Left cardiac atrium (tissue), 4 donors: ENCODE data around the gene HES1. TPM values are rescaled to one million over a fixed set of nuclear protein-coding genes. Genes with fewer than 3 reads are reported as not detected.
"Not testable (repeated sequence)": the region's sequence is repeated elsewhere in the genome, so short reads cannot be mapped to it uniquely, and the experiment has no call there.

Experiments
- ATAC-seq, 2 donors: fragments of 200-7000 bp; cut with Tn5 transposase; one replicate each; pipeline ENCODE4 v1.9.1; 2020; ENCODE audit warnings: mild to moderate bottlenecking in 2 of 2, moderate library complexity in 2 of 2
- DNase-seq: peaks from one replicate; pipeline ENCODE4 v3.0.0-alpha.2; 2020
- intact Hi-C, 2 donors: fragments of 100-400 bp; cut with DNase I; formaldehyde crosslinking; loops; one replicate each; pipeline versions ENCODE4 v1.14.1 to v1.15.1; 2022 to 2023
- total RNA-seq, 2 donors: library from RNA; stranded (reverse); fragmentation: NEBNext Ultra II Directional; extraction: Animal tissue kit (Norgen Biotek cat#: 25700); gene quantifications; one replicate each; pipeline ENCODE4 v1.2.1, GENCODE V29; 2021
- donor health status: DM: no; HTN: yes; CAD: no.
- donor health status: DM: no; HTN: yes; CAD: no; lungs with severe emphysema.
- donor health status: DM: yes; HTN: yes; CAD: no.
- donor health status: Dilated cardiomyopathy.

HES1 gene
- total RNA-seq, 2 donors from 2014 or later, result 13.2 to 60.5 TPM

GRCh38 chr3:194137008-194137505 lies 1.1 kb downstream of the HES1 start:
- ATAC-seq (peak; percentile 0 to 1), DNase-seq (peak; percentile 73)
- intact Hi-C loops, result loop anchor here (2.0 to 10.0 kb wide), 7 partner anchors 130 to 355 kb away; no protein-coding TSS in a partner anchor

- intact Hi-C loops, result loop anchor here (2.0 to 10.0 kb wide), 7 partner anchors 130 to 355 kb away; no protein-coding TSS in a partner anchor
These were observed 1.8 kb downstream of the HES1 start for GRCh38 chr3:194137506-194138474.

GRCh38 chr3:194138732-194139070 lies 2.8 kb downstream of the HES1 start:
- intact Hi-C loops, result loop anchor here (5.0 to 10.0 kb wide), 5 partner anchors 129 to 356 kb away; no protein-coding TSS in a partner anchor
- DNase-seq, result no peak

More at GRCh38 chr3:194137506-194138474, 1.8 kb downstream of the HES1 start:
- peak; percentile 69 for DNase-seq
- ATAC-seq, result peak; percentile 0 to 4

GRCh38 chr3:194139071-194139813 lies 3.3 kb downstream of the HES1 start:
- intact Hi-C loops, result loop anchor here (5.0 to 10.0 kb wide), 5 partner anchors 128 to 357 kb away; no protein-coding TSS in a partner anchor
- DNase-seq, result peak; percentile 47
- ATAC-seq, result no peak

More at GRCh38 chr3:194138732-194139070, 2.8 kb downstream of the HES1 start:
- no peak for ATAC-seq

GRCh38 chr3:194139814-194140391 lies 4.0 kb downstream of the HES1 start:
- intact Hi-C loops, result loop anchor here (2.0 to 10.0 kb wide), 7 partner anchors 127 to 358 kb away; no protein-coding TSS in a partner anchor
- ATAC-seq (no peak), DNase-seq (no peak)

GRCh38 chr3:194140520-194141414 lies 4.8 kb downstream of the HES1 start:
- ATAC-seq (peak; percentile 8 to 35), DNase-seq (peak; percentile 69)
- intact Hi-C loops, result loop anchor here (2.0 to 5.0 kb wide), 2 partner anchors 130 to 177 kb away; no protein-coding TSS in a partner anchor

GRCh38 chr3:194141415-194142155 lies 5.6 kb downstream of the HES1 start:
- DNase-seq, result peak; percentile 94
- intact Hi-C loops, result loop anchor here (2.0 to 5.0 kb wide), 2 partner anchors 129 to 176 kb away; no protein-coding TSS in a partner anchor
- ATAC-seq, result peak; percentile 75 to 80

- peak; percentile 58 for DNase-seq
- intact Hi-C loops, result loop anchor here in 1 of 2 donors (5.0 kb wide), 1 partner anchor 175 kb away; no protein-coding TSS in a partner anchor
- ATAC-seq, result peak; percentile 16 to 32
These were observed 6.4 kb downstream of the HES1 start for GRCh38 chr3:194142156-194142910.

GRCh38 chr3:194145702-194146101 lies 9.8 kb downstream of the HES1 start:
- ATAC-seq (no peak), DNase-seq (no peak)
- intact Hi-C loops, result no loop called here

GRCh38 chr3:194147679-194148078 lies 11.7 kb downstream of the HES1 start:
- DNase-seq, result no peak
- intact Hi-C loops, result no loop called here
- ATAC-seq, result no peak

- intact Hi-C loops, result no loop called here
- DNase-seq (peak; percentile 72), ATAC-seq (peak in 1 of 2 donors; percentile 63)
These were observed 12.4 kb downstream of the HES1 start for GRCh38 chr3:194148383-194148782.

GRCh38 chr3:194150252-194150934 lies 14.4 kb downstream of the HES1 start:
- no peak for ATAC-seq
- intact Hi-C loops, result no loop called here
- no peak for DNase-seq

GRCh38 chr3:194150935-194151302 lies 15.0 kb downstream of the HES1 start:
- intact Hi-C loops, ATAC-seq, DNase-seq: not testable (repeated sequence)

- intact Hi-C loops, result no loop called here
- DNase-seq, result no peak
- ATAC-seq, result no peak
These were observed 18.4 kb downstream of the HES1 start for GRCh38 chr3:194154346-194154745.

GRCh38 chr3:194156095-194156494 lies 20.1 kb downstream of the HES1 start:
- ATAC-seq, result no peak
- intact Hi-C loops, result no loop called here

GRCh38 chr3:194158942-194159439 lies 23.0 kb downstream of the HES1 start:
- no peak for ATAC-seq
- intact Hi-C loops, result no loop called here

More at GRCh38 chr3:194156095-194156494, 20.1 kb downstream of the HES1 start:
- no peak for DNase-seq

More at GRCh38 chr3:194158942-194159439, 23.0 kb downstream of the HES1 start:
- DNase-seq, result no peak
